ENCODE results near the gene KAZALD1.

Gene KAZALD1

GRCh38 chr10:101053516-101053915, 8.3 kb upstream of the KAZALD1 start:
- H3K9me3 ChIP-seq (ENCODE audit: control extremely low read depth in 1 of 5, control insufficient read depth in 4 of 5, insufficient read depth in 2 of 5, low read depth in 1 of 5, low read length in 4 of 5), result no peaks in the 10 kb centered on the region
- DNase-seq, result no peak
- ChIA-PET POLR2A (no interaction called here), CTCF (interaction anchor here (6.9 to 67.5 kb wide), 4 partner anchors 10 to 87 kb away, joined by 56 to 1574 read pairs (median 818); partner anchors contain the start of genes KAZALD1, PDZD7 and SFXN3)
- H3K4me3 ChIP-seq (ENCODE audit: control insufficient read depth in 1 of 7, extremely low read depth in 1 of 7, insufficient read depth in 4 of 7, low read depth in 2 of 7, low read length in 6 of 7), result no peak overlapping the region
- peaks cover 5 to 37% (median 24%) of the 10 kb centered on the region in 4 experiments for H3K4me1 ChIP-seq (ENCODE audit: control extremely low read depth in 1 of 4, control insufficient read depth in 4 of 4, insufficient read depth in 4 of 4, low read length in 3 of 4)
- H3K27ac ChIP-seq (ENCODE audit: insufficient read depth in 1 of 2, low read depth in 1 of 2, low read length in 2 of 2, poor library complexity in 1 of 2, severe bottlenecking in 2 of 2), result no peak overlapping the region
- H3K36me3 ChIP-seq (ENCODE audit: control insufficient read depth in 4 of 4, insufficient read depth in 4 of 4, low read length in 3 of 4), result peaks cover 0 to 2% (median 0%) of the 10 kb centered on the region in 4 experiments
- H3K27me3 ChIP-seq (replicated peaks in 2 of 5; ENCODE audit: control insufficient read depth in 4 of 5, insufficient read depth in 5 of 5, low read length in 4 of 5), result peaks cover 8 to 32% (median 14%) of the 10 kb centered on the region in 5 experiments

GRCh38 chr10:101054351-101054750, 7.4 kb upstream of the KAZALD1 start:
- ChIA-PET CTCF (interaction anchor here (6.9 to 67.5 kb wide), 4 partner anchors 11 to 86 kb away, joined by 56 to 1574 read pairs (median 818); partner anchors contain the start of genes KAZALD1, PDZD7 and SFXN3), POLR2A (interaction anchor here (0.8 kb wide), 1 partner anchor 9 kb away, joined by 4 read pairs; no protein-coding TSS in a partner anchor)
- Histone ChIP-seq H3K4me3 (ENCODE audit: control insufficient read depth in 1 of 7, extremely low read depth in 1 of 7, insufficient read depth in 4 of 7, low read depth in 2 of 7, low read length in 6 of 7) (peak overlapping the region in 1 of 7 experiments; percentile 25), H3K4me1 (ENCODE audit: control extremely low read depth in 1 of 4, control insufficient read depth in 4 of 4, insufficient read depth in 4 of 4, low read length in 3 of 4) (peaks cover 5 to 32% (median 23%) of the 10 kb centered on the region in 4 experiments), H3K27ac (ENCODE audit: insufficient read depth in 1 of 2, low read depth in 1 of 2, low read length in 2 of 2, poor library complexity in 1 of 2, severe bottlenecking in 2 of 2) (no peak overlapping the region), H3K27me3 (replicated peaks in 2 of 5; ENCODE audit: control insufficient read depth in 4 of 5, insufficient read depth in 5 of 5, low read length in 4 of 5) (peaks cover under 1 to 23% (median 6%) of the 10 kb centered on the region in 5 experiments), H3K9me3 (ENCODE audit: control extremely low read depth in 1 of 5, control insufficient read depth in 4 of 5, insufficient read depth in 2 of 5, low read depth in 1 of 5, low read length in 4 of 5) (no peaks in the 10 kb centered on the region), H3K36me3 (ENCODE audit: control insufficient read depth in 4 of 4, insufficient read depth in 4 of 4, low read length in 3 of 4) (peaks cover 0 to 2% (median 0%) of the 10 kb centered on the region in 4 experiments)
- WGBS (ENCODE audit: insufficient coverage), result no CpG with 5 or more reads among the region's 1 CpG
- DNase-seq, result peak; percentile 79 to 91 (median 90)

- Histone ChIP-seq H3K4me1 (ENCODE audit: control extremely low read depth in 1 of 4, control insufficient read depth in 4 of 4, insufficient read depth in 4 of 4, low read length in 3 of 4) (peaks cover 8 to 36% (median 27%) of the 10 kb centered on the region in 4 experiments), H3K4me3 (ENCODE audit: control insufficient read depth in 1 of 7, extremely low read depth in 1 of 7, insufficient read depth in 4 of 7, low read depth in 2 of 7, low read length in 6 of 7) (no peak overlapping the region), H3K27me3 (replicated peaks in 2 of 5; ENCODE audit: control insufficient read depth in 4 of 5, insufficient read depth in 5 of 5, low read length in 4 of 5) (peaks cover 0 to 18% (median 6%) of the 10 kb centered on the region in 5 experiments), H3K27ac (ENCODE audit: insufficient read depth in 1 of 2, low read depth in 1 of 2, low read length in 2 of 2, poor library complexity in 1 of 2, severe bottlenecking in 2 of 2) (no peak overlapping the region), H3K9me3 (ENCODE audit: control extremely low read depth in 1 of 5, control insufficient read depth in 4 of 5, insufficient read depth in 2 of 5, low read depth in 1 of 5, low read length in 4 of 5) (no peaks in the 10 kb centered on the region), H3K36me3 (ENCODE audit: control insufficient read depth in 4 of 4, insufficient read depth in 4 of 4, low read length in 3 of 4) (peaks cover 0 to 2% (median 0%) of the 10 kb centered on the region in 4 experiments)
- peak in 2 of 3 donors; percentile 30 to 40 for DNase-seq
- ChIA-PET POLR2A (interaction anchor here (0.8 kb wide), 1 partner anchor 8 kb away, joined by 4 read pairs; no protein-coding TSS in a partner anchor), CTCF (interaction anchor here (6.9 to 67.5 kb wide), 4 partner anchors 12 to 86 kb away, joined by 56 to 1574 read pairs (median 818); partner anchors contain the start of genes KAZALD1, PDZD7 and SFXN3)
- 81% methylated on average over 2 of the region's 5 CpGs for WGBS (ENCODE audit: insufficient coverage)
Measured at GRCh38 chr10:101054876-101055275, 6.9 kb upstream of the KAZALD1 start.

GRCh38 chr10:101055411-101055810, 6.4 kb upstream of the KAZALD1 start:
- 94% methylated on average over 2 of the region's 4 CpGs for WGBS (ENCODE audit: insufficient coverage)
- Histone ChIP-seq H3K27me3 (replicated peaks in 2 of 5; ENCODE audit: control insufficient read depth in 4 of 5, insufficient read depth in 5 of 5, low read length in 4 of 5) (peaks cover 0 to 13% (median 6%) of the 10 kb centered on the region in 5 experiments), H3K36me3 (ENCODE audit: control insufficient read depth in 4 of 4, insufficient read depth in 4 of 4, low read length in 3 of 4) (peaks cover 0 to 2% (median 0%) of the 10 kb centered on the region in 4 experiments), H3K27ac (ENCODE audit: insufficient read depth in 1 of 2, low read depth in 1 of 2, low read length in 2 of 2, poor library complexity in 1 of 2, severe bottlenecking in 2 of 2) (no peak overlapping the region), H3K9me3 (ENCODE audit: control extremely low read depth in 1 of 5, control insufficient read depth in 4 of 5, insufficient read depth in 2 of 5, low read depth in 1 of 5, low read length in 4 of 5) (no peaks in the 10 kb centered on the region), H3K4me1 (ENCODE audit: control extremely low read depth in 1 of 4, control insufficient read depth in 4 of 4, insufficient read depth in 4 of 4, low read length in 3 of 4) (peaks cover 8 to 37% (median 28%) of the 10 kb centered on the region in 4 experiments), H3K4me3 (ENCODE audit: control insufficient read depth in 1 of 7, extremely low read depth in 1 of 7, insufficient read depth in 4 of 7, low read depth in 2 of 7, low read length in 6 of 7) (no peak overlapping the region)
- ChIA-PET CTCF (interaction anchor here (6.9 to 67.5 kb wide), 4 partner anchors 12 to 85 kb away, joined by 56 to 1574 read pairs (median 818); partner anchors contain the start of genes KAZALD1, PDZD7 and SFXN3), POLR2A (no interaction called here)
- no peak for DNase-seq

GRCh38 chr10:101056365-101057151, 5.2 kb upstream of the KAZALD1 start:
- CTCF ChIA-PET, result interaction anchor here (6.9 to 67.5 kb wide), 4 partner anchors 13 to 84 kb away, joined by 56 to 1574 read pairs (median 818); partner anchors contain the start of genes KAZALD1, PDZD7 and SFXN3
- H3K27me3 ChIP-seq (replicated peaks in 2 of 5; ENCODE audit: control insufficient read depth in 4 of 5, insufficient read depth in 5 of 5, low read length in 4 of 5), result peaks cover 0 to 3% (median 0%) of the 10 kb centered on the region in 5 experiments
- WGBS (ENCODE audit: insufficient coverage), result 100% methylated on average over 2 of the region's 4 CpGs
- POLR2A ChIA-PET, result no interaction called here
- no peak overlapping the region for H3K4me3 ChIP-seq (ENCODE audit: control insufficient read depth in 1 of 7, extremely low read depth in 1 of 7, insufficient read depth in 4 of 7, low read depth in 2 of 7, low read length in 6 of 7)
- peaks cover 8 to 41% (median 32%) of the 10 kb centered on the region in 4 experiments for H3K4me1 ChIP-seq (ENCODE audit: control extremely low read depth in 1 of 4, control insufficient read depth in 4 of 4, insufficient read depth in 4 of 4, low read length in 3 of 4)
- H3K36me3 ChIP-seq (ENCODE audit: control insufficient read depth in 4 of 4, insufficient read depth in 4 of 4, low read length in 3 of 4), result peaks cover 0 to 2% (median 0%) of the 10 kb centered on the region in 4 experiments
- no peaks in the 10 kb centered on the region for H3K9me3 ChIP-seq (ENCODE audit: control extremely low read depth in 1 of 5, control insufficient read depth in 4 of 5, insufficient read depth in 2 of 5, low read depth in 1 of 5, low read length in 4 of 5)
- H3K27ac ChIP-seq (ENCODE audit: insufficient read depth in 1 of 2, low read depth in 1 of 2, low read length in 2 of 2, poor library complexity in 1 of 2, severe bottlenecking in 2 of 2), result no peak overlapping the region
- no peak for DNase-seq

GRCh38 chr10:101060036-101060950, 1.5 kb upstream of the KAZALD1 start:
- DNase-seq, result peak; percentile 88 to 92 (median 92)
- Histone ChIP-seq H3K4me1 (ENCODE audit: control extremely low read depth in 1 of 4, control insufficient read depth in 4 of 4, insufficient read depth in 4 of 4, low read length in 3 of 4) (peaks cover 5 to 63% (median 58%) of the 10 kb centered on the region in 4 experiments), H3K9me3 (ENCODE audit: control extremely low read depth in 1 of 5, control insufficient read depth in 4 of 5, insufficient read depth in 2 of 5, low read depth in 1 of 5, low read length in 4 of 5) (no peaks in the 10 kb centered on the region), H3K27me3 (replicated peaks in 2 of 5; ENCODE audit: control insufficient read depth in 4 of 5, insufficient read depth in 5 of 5, low read length in 4 of 5) (peaks cover 0 to 3% (median 0%) of the 10 kb centered on the region in 5 experiments), H3K36me3 (ENCODE audit: control insufficient read depth in 4 of 4, insufficient read depth in 4 of 4, low read length in 3 of 4) (no peaks in the 10 kb centered on the region), H3K4me3 (ENCODE audit: control insufficient read depth in 1 of 7, extremely low read depth in 1 of 7, insufficient read depth in 4 of 7, low read depth in 2 of 7, low read length in 6 of 7) (peak overlapping the region; percentile 83 to 98 (median 91)), H3K27ac (ENCODE audit: insufficient read depth in 1 of 2, low read depth in 1 of 2, low read length in 2 of 2, poor library complexity in 1 of 2, severe bottlenecking in 2 of 2) (peak overlapping the region; percentile 97 to 98)
- under 1% methylated on average over 33 of the region's 37 CpGs for WGBS (ENCODE audit: insufficient coverage)
- ChIA-PET POLR2A (interaction anchor here (1.1 to 1.5 kb wide), 2 partner anchors 11 to 19 kb away, joined by 3 to 4 read pairs; no protein-coding TSS in a partner anchor), CTCF (interaction anchor here (1.0 to 67.5 kb wide), 5 partner anchors 10 to 80 kb away, joined by 4 to 1574 read pairs (median 61); partner anchors contain the start of genes KAZALD1, PDZD7 and SFXN3)

Measured in common myeloid progenitor, CD34-positive (primary cell).